Measurements from ENCODE around the gene LRRC38. TPM values are rescaled to one million over a fixed set of nuclear protein-coding genes. Genes with fewer than 3 reads are reported as not detected.
"Not testable (repeated sequence)": the region's sequence is repeated elsewhere in the genome, so short reads cannot be mapped to it uniquely, and the experiment has no call there.

The LRRC38 gene
- total RNA-seq, 2 donors from 2014 or later = not detected

DNA sequence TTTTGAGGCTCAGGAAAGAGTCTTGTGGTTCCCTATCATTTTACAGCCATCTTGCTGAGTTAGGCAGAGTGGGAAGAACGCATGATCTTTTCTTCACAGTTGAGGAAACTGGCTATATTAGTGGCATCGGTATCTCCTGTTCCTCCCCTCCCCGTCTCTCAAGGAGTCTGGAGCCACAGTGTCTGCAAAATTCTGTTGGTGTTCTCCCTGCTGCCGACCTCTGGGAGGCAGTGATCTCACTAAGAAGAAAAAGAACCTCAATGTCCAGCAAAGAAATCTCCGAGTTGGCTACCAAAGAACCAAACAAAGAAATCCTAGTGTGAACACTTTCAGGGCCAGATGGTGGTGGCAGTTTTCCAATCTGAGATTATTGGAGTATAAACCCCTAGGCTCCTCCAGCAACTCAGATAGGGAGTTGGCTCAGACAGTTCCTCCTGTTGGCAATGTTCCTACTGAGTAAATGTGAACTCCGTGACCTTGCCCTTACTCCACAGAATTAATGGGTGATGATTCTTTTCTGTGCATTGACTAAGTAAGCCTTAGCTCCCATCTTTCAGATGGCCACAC lies 62.3 kb downstream of the LRRC38 start:
- no peak overlapping the region for H3K4me3 ChIP-seq
- H3K9me3 ChIP-seq = no peaks in the 10 kb centered on the region
- no peak for TF ChIP-seq CTCF (IDR thresholded peaks at IDR 0.05)
- H3K27ac ChIP-seq = no peak overlapping the region
- H3K4me1 ChIP-seq = no peaks in the 10 kb centered on the region
- no peak for DNase-seq
- H3K9ac ChIP-seq (ENCODE audit: low read depth in 2 of 2, low read length in 2 of 2) = no peak overlapping the region
- intact Hi-C loops (cut with DNase I) = no loop called here
- no peaks in the 10 kb centered on the region for H3K36me3 ChIP-seq
- H3K27me3 ChIP-seq = no peaks in the 10 kb centered on the region

DNA sequence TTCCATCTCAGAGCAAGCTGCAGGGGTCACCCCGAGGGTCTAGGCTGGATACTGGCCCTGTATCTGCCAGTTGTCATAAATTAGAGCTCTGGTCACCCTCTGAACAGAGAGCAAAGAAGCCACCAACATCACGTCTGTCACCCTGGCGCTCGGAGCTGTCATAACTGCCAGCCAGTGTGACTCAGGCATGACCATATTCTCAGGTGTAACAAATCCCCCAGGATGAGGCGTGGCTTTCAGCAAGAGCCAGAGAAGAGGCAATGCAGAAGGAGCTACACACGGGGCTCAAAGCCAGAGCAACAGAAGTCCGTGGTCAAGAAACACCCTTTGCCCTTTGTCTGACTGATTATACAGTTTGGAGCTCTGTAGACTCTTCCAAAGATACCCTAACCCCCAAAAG lies 63.6 kb downstream of the LRRC38 start:
- Histone ChIP-seq H3K4me3 (no peak overlapping the region), H3K9me3 (no peaks in the 10 kb centered on the region), H3K27me3 (no peaks in the 10 kb centered on the region), H3K9ac (ENCODE audit: low read depth in 2 of 2, low read length in 2 of 2) (no peak overlapping the region), H3K4me1 (no peaks in the 10 kb centered on the region), H3K36me3 (no peaks in the 10 kb centered on the region), H3K27ac (no peak overlapping the region)
- no peak for TF ChIP-seq CTCF (IDR thresholded peaks at IDR 0.05)
- intact Hi-C loops (cut with DNase I) = no loop called here
- no peak for DNase-seq

GRCh38 chr1:13443335-13443979 lies 70.3 kb downstream of the LRRC38 start:
- no peak for TF ChIP-seq CTCF (IDR thresholded peaks at IDR 0.05)
- Histone ChIP-seq H3K9me3 (no peaks in the 10 kb centered on the region), H3K36me3 (no peaks in the 10 kb centered on the region), H3K9ac (ENCODE audit: low read depth in 2 of 2, low read length in 2 of 2) (no peak overlapping the region), H3K27ac (no peak overlapping the region), H3K4me1 (no peaks in the 10 kb centered on the region), H3K4me3 (no peak overlapping the region), H3K27me3 (no peaks in the 10 kb centered on the region)
- DNase-seq = no peak
- intact Hi-C loops (cut with DNase I) = no loop called here

- H3K4me3 ChIP-seq; H3K27me3 ChIP-seq; H3K9ac ChIP-seq (ENCODE audit: low read depth in 2 of 2, low read length in 2 of 2); intact Hi-C loops (cut with DNase I); H3K9me3 ChIP-seq; DNase-seq; H3K4me1 ChIP-seq; H3K36me3 ChIP-seq; H3K27ac ChIP-seq: not testable (repeated sequence)
Observed at GRCh38 chr1:13439104-13439783, 74.6 kb downstream of the LRRC38 start.

GRCh38 chr1:13435458-13435857 lies 78.3 kb downstream of the LRRC38 start:
- Histone ChIP-seq H3K9ac (ENCODE audit: low read depth in 2 of 2, low read length in 2 of 2) (no peak overlapping the region), H3K4me1 (no peaks in the 10 kb centered on the region), H3K36me3 (no peaks in the 10 kb centered on the region), H3K27ac (no peak overlapping the region), H3K4me3 (no peak overlapping the region), H3K9me3 (no peaks in the 10 kb centered on the region), H3K27me3 (no peaks in the 10 kb centered on the region)
- no peak for DNase-seq
- intact Hi-C loops (cut with DNase I) = no loop called here
- no peak for TF ChIP-seq CTCF (IDR thresholded peaks at IDR 0.05)

DNA sequence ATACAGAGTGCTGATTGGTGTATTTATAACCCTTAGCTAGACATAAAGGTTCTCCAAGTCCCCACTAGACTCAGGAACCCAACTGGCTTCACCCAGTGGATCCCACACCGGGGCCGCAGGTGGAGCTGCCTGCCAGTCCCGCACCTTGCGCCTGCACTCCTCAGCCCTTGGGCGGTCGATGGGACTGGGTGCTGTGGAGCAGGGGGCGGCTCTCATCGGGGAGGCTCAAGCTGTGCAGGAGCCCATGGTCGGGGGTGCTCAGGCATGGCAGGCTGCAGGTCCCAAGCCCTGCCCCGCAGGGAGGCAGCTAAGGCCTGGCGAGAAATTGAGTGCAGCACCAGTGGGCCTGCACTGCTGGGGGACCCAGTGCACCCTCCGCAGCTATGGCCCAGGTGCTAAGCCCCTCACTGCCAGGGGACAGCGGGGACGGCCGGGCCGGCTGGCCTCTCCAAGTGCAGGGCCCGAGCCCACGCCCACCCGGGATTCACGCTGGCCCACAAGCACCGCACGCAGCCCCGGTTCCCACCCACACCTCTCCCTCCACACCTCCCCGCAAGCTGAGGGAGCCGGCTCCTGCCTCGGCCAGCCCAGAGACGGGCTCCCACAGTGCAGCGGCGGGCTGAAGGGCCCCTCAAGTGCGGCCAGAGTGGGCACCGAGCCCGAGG lies 80.0 kb downstream of the LRRC38 start:
- H3K4me1 ChIP-seq; H3K27ac ChIP-seq; H3K4me3 ChIP-seq; H3K9ac ChIP-seq (ENCODE audit: low read depth in 2 of 2, low read length in 2 of 2); DNase-seq; intact Hi-C loops (cut with DNase I); H3K27me3 ChIP-seq; H3K36me3 ChIP-seq; H3K9me3 ChIP-seq: not testable (repeated sequence)

All from colonic mucosa (tissue), 4 donors.